HAP-1 (cell line): ENCODE data around the gene GAMT.

Experiments used
- DNase-seq, 2 experiments: peaks; one replicate each; pipeline ENCODE4 v3.0.0-alpha.2; 2016 to 2020; ENCODE audit warnings: low spot score in 2 of 2
- H3K27me3 ChIP-seq: fragments of 250-450 bp; sonication (Bioruptor Pico); 2 replicates; pipeline ENCODE4 v1.5.1; 2020; ENCODE audit warnings: low read depth, mild to moderate bottlenecking, moderate library complexity
- H3K36me3 ChIP-seq: fragments of 250-450 bp; sonication (Bioruptor Pico); replicated peaks from 2 replicates; pipeline ENCODE4 v1.5.1; 2020; ENCODE audit warnings: mild to moderate bottlenecking
- H3K4me1 ChIP-seq: fragments of 250-450 bp; sonication (Bioruptor Pico); 2 replicates; pipeline ENCODE4 v1.5.1; 2020; ENCODE audit warnings: mild to moderate bottlenecking
- H3K4me3 ChIP-seq: fragments of 250-450 bp; sonication (Bioruptor Pico); 2 replicates; pipeline ENCODE4 v1.5.1; 2020; ENCODE audit warnings: mild to moderate bottlenecking, moderate library complexity
- H3K9me3 ChIP-seq: fragments of 250-450 bp; sonication (Bioruptor Pico); 2 replicates; pipeline ENCODE4 v1.5.1; 2020; ENCODE audit warnings: mild to moderate bottlenecking, moderate library complexity
- in situ Hi-C: fragments of 300-500 bp; cut with MboI; formaldehyde crosslinking; loops from 3 replicates; pipeline ENCODE4 v1.14.3; 2020; ENCODE audit warnings: low sequenced_read_pairs, inconsistent platforms, mixed read lengths

The GAMT gene

GRCh38 chr19:1418951-1419738 is 17.8 kb upstream of the GAMT start:
- no peaks in the 10 kb centered on the region for H3K27me3 ChIP-seq
- H3K9me3 ChIP-seq = no peaks in the 10 kb centered on the region
- in situ Hi-C loops = no loop called here
- no peak for DNase-seq
- peaks cover 77% of the 10 kb centered on the region for H3K36me3 ChIP-seq
- H3K4me3 ChIP-seq = no peak overlapping the region
- peaks cover 5% of the 10 kb centered on the region; the same call in 1 of the 2 replicates for H3K4me1 ChIP-seq

DNA sequence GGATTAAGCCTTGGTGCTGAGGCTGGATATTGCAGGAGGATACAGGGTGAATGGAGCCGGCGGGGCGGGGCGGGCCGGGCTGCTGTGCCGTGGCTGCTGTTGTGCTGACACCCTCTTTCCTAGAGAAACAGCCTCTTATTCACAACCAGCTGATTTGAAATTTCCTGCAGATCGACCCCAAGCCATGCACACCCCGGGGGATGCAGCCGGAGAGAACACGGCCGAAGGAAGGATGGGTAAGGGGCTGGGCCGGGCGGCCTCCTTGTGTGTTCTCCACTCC is 17.1 kb upstream of the GAMT start:
- Histone ChIP-seq H3K9me3 (no peaks in the 10 kb centered on the region), H3K36me3 (peaks cover 77% of the 10 kb centered on the region), H3K27me3 (no peaks in the 10 kb centered on the region), H3K4me1 (peaks cover 9% of the 10 kb centered on the region; the same call in 1 of the 2 replicates), H3K4me3 (no peak overlapping the region)
- DNase-seq = no peak
- in situ Hi-C loops = no loop called here

DNA sequence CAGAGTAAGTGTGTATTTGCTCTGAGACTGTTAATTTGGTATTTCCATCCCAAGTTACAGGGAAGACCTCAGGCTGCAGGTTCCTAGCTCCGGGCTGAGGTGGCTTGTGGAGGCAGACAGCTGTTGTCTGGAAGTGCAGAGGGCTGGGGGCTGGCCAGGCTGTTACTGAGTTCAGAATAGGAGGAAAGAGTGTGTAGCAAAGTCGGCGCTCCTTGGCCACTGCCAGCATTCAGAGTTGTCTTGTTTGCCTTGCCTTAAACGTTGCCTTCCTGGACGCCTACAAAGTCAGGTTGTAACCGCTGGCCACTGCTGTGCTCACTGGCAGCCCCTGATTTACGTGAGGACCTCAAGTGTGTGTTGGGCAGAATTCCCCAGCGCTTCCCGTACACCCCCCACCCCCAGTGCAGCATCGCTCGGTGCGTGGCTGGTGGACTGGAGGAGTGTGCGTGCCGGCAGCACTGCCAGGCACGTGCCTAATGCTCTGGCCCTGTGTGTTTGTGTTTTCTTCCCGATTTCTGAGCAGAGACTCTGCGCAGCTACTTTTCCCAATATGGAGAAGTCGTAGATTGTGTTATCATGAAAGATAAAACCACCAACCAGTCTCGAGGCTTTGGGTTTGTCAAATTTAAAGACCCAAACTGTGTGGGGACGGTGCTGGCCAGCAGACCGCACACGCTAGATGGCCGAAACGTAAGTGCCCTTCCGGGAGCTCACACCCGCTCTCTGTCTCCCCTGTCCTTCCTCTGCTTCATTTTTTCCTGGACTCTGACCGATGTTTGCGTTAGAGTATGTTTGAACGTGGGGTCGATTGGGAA is 16.5 kb upstream of the GAMT start:
- no peak for DNase-seq
- Histone ChIP-seq H3K9me3 (no peaks in the 10 kb centered on the region), H3K4me3 (no peak overlapping the region), H3K4me1 (peaks cover 9% of the 10 kb centered on the region; the same call in 1 of the 2 replicates), H3K36me3 (peaks cover 77% of the 10 kb centered on the region), H3K27me3 (no peaks in the 10 kb centered on the region)
- in situ Hi-C loops = no loop called here

DNA sequence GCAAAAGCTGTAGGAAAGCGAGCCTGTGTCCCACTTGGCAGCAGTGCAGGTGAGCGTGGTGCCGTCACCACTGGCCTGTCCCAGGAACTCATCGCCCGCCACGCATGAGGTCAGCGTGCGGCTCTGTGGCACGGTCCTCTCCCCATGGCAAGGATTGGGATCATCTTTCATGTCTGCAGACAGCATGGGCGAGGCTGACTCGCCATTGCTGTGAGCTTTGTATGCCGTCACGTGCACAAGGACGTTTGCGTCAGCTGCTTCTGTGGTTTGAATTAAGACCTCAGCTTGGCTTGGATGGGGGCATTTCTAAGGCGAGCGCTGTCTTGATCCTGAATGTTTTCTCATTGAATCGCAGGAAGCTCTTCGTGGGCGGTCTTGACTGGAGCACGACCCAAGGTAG is 15.8 kb upstream of the GAMT start:
- in situ Hi-C loops = no loop called here
- DNase-seq = no peak
- H3K27me3 ChIP-seq = no peaks in the 10 kb centered on the region
- H3K4me1 ChIP-seq = peaks cover 9% of the 10 kb centered on the region; the same call in 1 of the 2 replicates
- H3K9me3 ChIP-seq = no peaks in the 10 kb centered on the region
- peaks cover 77% of the 10 kb centered on the region for H3K36me3 ChIP-seq
- H3K4me3 ChIP-seq = no peak overlapping the region

- in situ Hi-C loops = no loop called here
- Histone ChIP-seq H3K36me3 (peaks cover 75% of the 10 kb centered on the region), H3K27me3 (no peaks in the 10 kb centered on the region), H3K4me1 (peaks cover 9% of the 10 kb centered on the region; the same call in 1 of the 2 replicates), H3K9me3 (no peaks in the 10 kb centered on the region), H3K4me3 (no peak overlapping the region)
- DNase-seq = no peak
Observed at GRCh38 chr19:1416014-1416841, 14.9 kb upstream of the GAMT start.

- Histone ChIP-seq H3K36me3 (peaks cover 81% of the 10 kb centered on the region), H3K27me3 (no peaks in the 10 kb centered on the region), H3K9me3 (no peaks in the 10 kb centered on the region), H3K4me3 (no peak overlapping the region), H3K4me1 (peaks cover 18% of the 10 kb centered on the region)
- in situ Hi-C loops = no loop called here
- DNase-seq = no peak
Observed at GRCh38 chr19:1412995-1413800, 11.9 kb upstream of the GAMT start.

GRCh38 chr19:1412323-1412923 is 11.1 kb upstream of the GAMT start:
- Histone ChIP-seq H3K9me3 (no peaks in the 10 kb centered on the region), H3K4me3 (no peak overlapping the region), H3K4me1 (peaks cover 18% of the 10 kb centered on the region), H3K36me3 (peaks cover 76% of the 10 kb centered on the region), H3K27me3 (no peaks in the 10 kb centered on the region)
- no peak for DNase-seq
- in situ Hi-C loops = no loop called here

- peaks cover 67% of the 10 kb centered on the region for H3K36me3 ChIP-seq
- H3K4me1 ChIP-seq = peaks cover 22% of the 10 kb centered on the region
- DNase-seq = no peak
- no peaks in the 10 kb centered on the region for H3K27me3 ChIP-seq
- H3K4me3 ChIP-seq = no peak overlapping the region
- in situ Hi-C loops = no loop called here
- H3K9me3 ChIP-seq = no peaks in the 10 kb centered on the region
Observed at GRCh38 chr19:1411255-1412191, 10.2 kb upstream of the GAMT start.

GRCh38 chr19:1410789-1411188 is 9.4 kb upstream of the GAMT start:
- Histone ChIP-seq H3K4me1 (peaks cover 24% of the 10 kb centered on the region), H3K36me3 (peaks cover 59% of the 10 kb centered on the region), H3K27me3 (no peaks in the 10 kb centered on the region), H3K9me3 (no peaks in the 10 kb centered on the region), H3K4me3 (no peak overlapping the region)
- in situ Hi-C loops = no loop called here
- DNase-seq = no peak

DNA sequence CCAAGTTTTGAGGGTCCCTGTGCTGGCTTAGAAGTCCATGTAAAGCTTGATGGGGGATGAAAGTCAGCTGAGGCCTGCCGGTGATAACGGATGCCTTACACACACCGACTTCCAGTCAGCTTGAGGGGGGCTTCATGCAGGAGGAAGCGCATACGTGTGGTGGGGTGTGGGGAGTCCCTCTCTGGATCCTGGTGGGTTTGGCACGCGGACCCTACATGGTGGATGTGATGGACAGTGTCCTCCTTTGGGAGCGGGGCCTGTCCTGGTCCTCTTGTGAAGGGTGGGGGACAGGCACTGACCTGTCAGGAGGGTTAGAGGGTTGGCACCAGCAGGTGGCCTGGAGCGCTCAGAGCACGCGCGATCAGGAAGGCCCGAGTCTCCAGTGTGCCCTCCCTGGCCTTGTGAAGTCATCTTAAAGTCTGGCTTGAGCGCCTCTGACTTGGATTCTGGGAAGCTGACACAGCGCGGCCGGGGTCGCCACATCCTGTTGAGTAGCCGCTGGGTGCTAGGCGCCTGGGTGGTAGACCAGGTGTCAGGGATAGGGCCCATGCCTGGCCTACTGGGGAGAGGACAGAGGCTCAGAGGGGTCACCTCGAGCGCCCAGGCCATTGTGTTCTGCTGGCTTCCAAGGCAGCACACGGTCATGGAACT is 8.9 kb upstream of the GAMT start:
- in situ Hi-C loops = no loop called here
- no peaks in the 10 kb centered on the region for H3K27me3 ChIP-seq
- H3K9me3 ChIP-seq = no peaks in the 10 kb centered on the region
- DNase-seq = no peak
- peaks cover 24% of the 10 kb centered on the region for H3K4me1 ChIP-seq
- H3K36me3 ChIP-seq = peaks cover 56% of the 10 kb centered on the region
- peak overlapping the region; percentile 95 for H3K4me3 ChIP-seq

DNA sequence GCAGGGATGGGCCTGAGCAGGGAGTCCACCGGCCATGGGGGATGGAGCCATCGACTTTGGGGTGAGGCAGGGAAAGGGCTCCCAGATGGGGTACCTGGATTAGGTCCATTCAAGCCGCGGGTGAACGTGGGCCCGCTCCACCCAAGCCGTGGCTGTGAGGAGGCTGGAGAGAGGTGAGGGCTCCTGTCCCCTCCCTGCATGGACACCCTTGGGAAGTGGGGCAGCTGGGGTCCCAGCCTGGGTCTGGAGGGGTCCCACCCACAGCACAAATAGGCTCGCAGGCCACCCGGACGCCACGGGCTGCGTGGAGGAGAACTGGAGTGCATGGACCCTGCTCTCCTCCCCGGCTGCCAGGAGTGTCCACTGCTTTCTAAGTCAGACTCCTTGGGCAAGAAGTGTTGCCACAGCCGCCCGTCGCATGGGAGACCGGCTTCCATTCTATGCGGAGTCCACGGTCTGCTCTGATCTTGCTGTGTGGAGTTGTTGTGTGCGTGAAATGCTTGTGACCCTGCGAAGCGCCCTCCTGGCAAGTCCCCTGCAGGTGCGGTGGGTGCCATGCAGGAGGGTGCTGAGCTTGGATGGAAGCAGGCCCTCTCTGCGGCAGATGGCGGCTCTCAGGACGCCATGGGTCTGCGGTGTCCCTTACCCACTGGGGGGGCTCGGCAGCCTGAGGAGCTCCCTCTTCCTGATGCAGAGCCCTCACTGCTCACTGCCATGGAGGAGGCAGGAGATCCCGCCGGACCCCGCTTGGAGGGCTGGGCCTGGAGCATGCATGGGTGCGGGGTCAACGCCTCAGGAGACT is 8.1 kb upstream of the GAMT start:
- peaks cover 56% of the 10 kb centered on the region for H3K36me3 ChIP-seq
- H3K9me3 ChIP-seq = no peaks in the 10 kb centered on the region
- no peak for DNase-seq
- H3K27me3 ChIP-seq = no peaks in the 10 kb centered on the region
- in situ Hi-C loops = no loop called here
- H3K4me3 ChIP-seq = peak overlapping the region; percentile 95
- peaks cover 19% of the 10 kb centered on the region for H3K4me1 ChIP-seq
